HepG2 (cell line): ENCODE data around the gene ELAVL3. TPM values are rescaled to one million over a fixed set of nuclear protein-coding genes. Genes with fewer than 3 reads are reported as not detected.

Experiments used
- ATM ChIP-seq: fragments of 450-650 bp; IDR thresholded peaks from 2 replicates; pipeline ENCODE4 v1.7.1; 2017; ENCODE audit warnings: mild to moderate bottlenecking, borderline replicate concordance
- ELF3 ChIP-seq: IDR thresholded peaks from 2 replicates; pipeline ENCODE4 v1.6.1; 2016; ENCODE audit warnings: missing genetic modification reagents, missing compliant biosample characterization
- GFI1 ChIP-seq: sonication (generic); formaldehyde crosslinking; IDR thresholded peaks from 2 replicates; pipeline ENCODE4 v1.5.0; 2020; ENCODE audit warnings: missing genetic modification reagents, mild to moderate bottlenecking, borderline replicate concordance
- NCOA5 ChIP-seq: sonication (generic); formaldehyde crosslinking; IDR thresholded peaks from 2 replicates; pipeline ENCODE4 v1.4.0; 2020; ENCODE audit warnings: missing genetic modification reagents
- NFKBIZ ChIP-seq: IDR thresholded peaks from 2 replicates; pipeline ENCODE4 v1.6.1; 2018; ENCODE audit warnings: missing genetic modification reagents, missing compliant biosample characterization
- RAD21 ChIP-seq: fragments of 450-650 bp; formaldehyde crosslinking; IDR thresholded peaks from 2 replicates; pipeline ENCODE4 v1.5.0; 2020; ENCODE audit warnings: mild to moderate bottlenecking
- SAFB2 ChIP-seq: sonication (generic); formaldehyde crosslinking; IDR thresholded peaks from 2 replicates; pipeline ENCODE4 v1.5.1; 2020; ENCODE audit warnings: missing genetic modification reagents, low read depth, mild to moderate bottlenecking, borderline replicate concordance
- SMAD9 ChIP-seq: sonication (generic); formaldehyde crosslinking; IDR thresholded peaks from 2 replicates; pipeline ENCODE4 v1.5.1; 2020; ENCODE audit warnings: mild to moderate bottlenecking, missing genetic modification reagents
- SNRNP70 ChIP-seq: fragments of 200-400 bp; formaldehyde crosslinking; IDR thresholded peaks from 2 replicates; pipeline ENCODE4 v1.6.1; 2017; ENCODE audit warnings: mild to moderate bottlenecking, low read depth, low read length, moderate library complexity
- SP1 ChIP-seq, 2 experiments: fragments of 450-650 bp in 1 of 2; sonication (generic) in 1 of 2; formaldehyde crosslinking in 1 of 2; IDR thresholded peaks; 2 replicates each; pipeline versions ENCODE4 v1.4.0 to v1.6.1; 2016 to 2020; ENCODE audit warnings: missing genetic modification reagents in 1 of 2
- TEAD3 ChIP-seq: optimal IDR thresholded peaks from 2 replicates; pipeline ENCODE3; 2016; ENCODE audit warnings: borderline replicate concordance
- TOPORS ChIP-seq: sonication (generic); formaldehyde crosslinking; IDR thresholded peaks from 2 replicates; pipeline ENCODE4 v1.8.0; 2023; ENCODE audit warnings: mild to moderate bottlenecking, missing genetic modification reagents
- ZKSCAN8 ChIP-seq: IDR thresholded peaks from 2 replicates; pipeline ENCODE4 v1.6.1; 2016; ENCODE audit warnings: borderline replicate concordance, missing genetic modification reagents, missing compliant biosample characterization
- ZNF431 ChIP-seq: sonication (generic); formaldehyde crosslinking; IDR thresholded peaks from 2 replicates; pipeline ENCODE4 v1.9.0; 2022; ENCODE audit warnings: missing genetic modification reagents, low read depth, mild to moderate bottlenecking, borderline replicate concordance
- ZNF446 ChIP-seq: sonication (generic); formaldehyde crosslinking; IDR thresholded peaks from 2 replicates; pipeline ENCODE4 v1.5.0; 2020; ENCODE audit warnings: mild to moderate bottlenecking, missing genetic modification reagents
- ZNF569 ChIP-seq: sonication (generic); formaldehyde crosslinking; IDR thresholded peaks from 2 replicates; pipeline ENCODE4 v1.5.0; 2020; ENCODE audit warnings: mild to moderate bottlenecking, missing genetic modification reagents, moderate library complexity, borderline replicate concordance
- ZNF749 ChIP-seq: sonication (generic); formaldehyde crosslinking; IDR thresholded peaks from 2 replicates; pipeline ENCODE4 v1.8.0; 2022; ENCODE audit warnings: mild to moderate bottlenecking, missing genetic modification reagents, moderate library complexity, borderline replicate concordance
- polyA plus RNA-seq, 8 experiments: library from polyadenylated mRNA; depleted of rRNA in 3 of 8; stranded (reverse) in 7 of 8; unstranded in 1 of 8; fragments of >200 nt; fragmentation: Illumina TruSeq in 4 of 8; extraction: Trizol in 4 of 8; gene quantifications; 2 replicates each; pipeline versions ENCODE4 v1.2.1 to v1.2.3, GENCODE V29; 2011 to 2016; ENCODE audit warnings: low read depth in 4 of 8, missing spikeins in 1 of 8, mixed read lengths in 1 of 8; ENCODE audit not compliant: insufficient read depth in 1 of 8
- total RNA-seq, 5 experiments: library from RNA; depleted of rRNA; stranded (reverse); fragments of >200 nt; fragmentation: Illumina TruSeq; extraction: Trizol; gene quantifications; 2 replicates each; pipeline ENCODE4 v1.2.3, GENCODE V29; 2016; ENCODE audit warnings: low read depth in 1 of 5
- TF ChIP-seq, protein P1 (sequence below): sonication (generic); formaldehyde crosslinking; IDR thresholded peaks from 2 replicates; pipeline ENCODE4 v1.4.0; 2020; ENCODE audit warnings: missing genetic modification reagents
- TF ChIP-seq, protein P2 (sequence below): sonication (generic); formaldehyde crosslinking; IDR thresholded peaks from 2 replicates; pipeline ENCODE4 v1.5.0; 2020; ENCODE audit warnings: mild to moderate bottlenecking, missing genetic modification reagents, moderate library complexity
- TF ChIP-seq, protein P3 (sequence below): sonication (generic); formaldehyde crosslinking; IDR thresholded peaks from 2 replicates; pipeline ENCODE4 v1.4.0; 2020; ENCODE audit warnings: missing genetic modification reagents, borderline replicate concordance
- TF ChIP-seq, protein P4 (sequence below): IDR thresholded peaks from 2 replicates; pipeline ENCODE4 v1.6.1; 2016

ELAVL3 gene
- total and polyA plus RNA-seq, 2 of the 13 experiments (the other 11 are each of a cell fraction or from before 2014, with no cell fraction given) = 0.03 TPM; not detected in 1

DNA sequence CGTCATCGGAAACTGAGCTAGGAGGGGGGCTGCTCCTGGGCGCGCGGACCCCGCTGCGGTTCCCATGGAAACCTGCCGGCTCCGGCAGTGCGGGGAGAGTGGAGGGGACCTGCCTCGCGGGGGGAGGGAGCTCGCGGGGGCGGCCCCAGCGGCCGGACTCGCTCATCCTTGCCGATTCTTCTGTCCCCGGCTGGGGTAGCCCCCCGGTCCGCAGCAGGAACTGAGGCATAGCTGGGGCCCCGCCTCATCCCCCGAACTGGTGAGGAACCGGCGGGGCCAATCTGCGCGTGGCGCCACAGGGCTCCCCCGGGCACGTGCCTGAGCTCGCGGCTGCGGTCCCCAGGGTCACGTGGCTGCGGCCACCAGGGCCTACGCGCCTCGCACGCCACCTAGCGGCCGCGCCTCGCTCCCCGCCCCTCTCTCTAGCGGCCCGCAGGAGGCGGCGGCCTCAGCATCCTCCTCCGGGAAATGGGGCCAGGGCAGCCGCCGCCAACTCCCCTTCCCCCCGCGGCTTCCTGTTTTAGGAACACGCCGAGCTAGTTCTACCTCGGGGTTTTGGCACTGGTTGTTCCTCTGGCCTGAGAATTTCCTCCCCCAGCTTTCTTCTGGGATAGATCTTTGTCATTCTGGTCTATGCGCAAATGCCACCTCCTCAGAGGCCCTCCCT lies 1.7 kb upstream of the ELAVL3 start (continued):
- no peak for TF ChIP-seq NCOA5 (CRISPR knock-in tag)
- no peak for TF ChIP-seq ELF3 (CRISPR knock-in tag)
- TF ChIP-seq ATM = no peak
- TF ChIP-seq ZNF431 (CRISPR knock-in tag) = peak; percentile 91
- peak; percentile 80; the same call in 1 of the 2 replicates for TF ChIP-seq ZNF749 (CRISPR knock-in tag)
- peak; percentile 90 for TF ChIP-seq SAFB2 (CRISPR knock-in tag)
- no peak for TF ChIP-seq SNRNP70
- no peak for TF ChIP-seq ZKSCAN8 (CRISPR knock-in tag)
- TF ChIP-seq, protein P1, sequence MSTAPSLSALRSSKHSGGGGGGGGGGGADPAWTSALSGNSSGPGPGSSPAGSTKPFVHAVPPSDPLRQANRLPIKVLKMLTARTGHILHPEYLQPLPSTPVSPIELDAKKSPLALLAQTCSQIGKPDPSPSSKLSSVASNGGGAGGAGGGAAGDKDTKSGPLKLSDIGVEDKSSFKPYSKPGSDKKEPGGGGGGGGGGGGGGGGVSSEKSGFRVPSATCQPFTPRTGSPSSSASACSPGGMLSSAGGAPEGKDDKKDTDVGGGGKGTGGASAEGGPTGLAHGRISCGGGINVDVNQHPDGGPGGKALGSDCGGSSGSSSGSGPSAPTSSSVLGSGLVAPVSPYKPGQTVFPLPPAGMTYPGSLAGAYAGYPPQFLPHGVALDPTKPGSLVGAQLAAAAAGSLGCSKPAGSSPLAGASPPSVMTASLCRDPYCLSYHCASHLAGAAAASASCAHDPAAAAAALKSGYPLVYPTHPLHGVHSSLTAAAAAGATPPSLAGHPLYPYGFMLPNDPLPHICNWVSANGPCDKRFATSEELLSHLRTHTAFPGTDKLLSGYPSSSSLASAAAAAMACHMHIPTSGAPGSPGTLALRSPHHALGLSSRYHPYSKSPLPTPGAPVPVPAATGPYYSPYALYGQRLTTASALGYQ = peak; percentile 62; the same call in 1 of the 2 replicates
- TF ChIP-seq, protein P2, sequence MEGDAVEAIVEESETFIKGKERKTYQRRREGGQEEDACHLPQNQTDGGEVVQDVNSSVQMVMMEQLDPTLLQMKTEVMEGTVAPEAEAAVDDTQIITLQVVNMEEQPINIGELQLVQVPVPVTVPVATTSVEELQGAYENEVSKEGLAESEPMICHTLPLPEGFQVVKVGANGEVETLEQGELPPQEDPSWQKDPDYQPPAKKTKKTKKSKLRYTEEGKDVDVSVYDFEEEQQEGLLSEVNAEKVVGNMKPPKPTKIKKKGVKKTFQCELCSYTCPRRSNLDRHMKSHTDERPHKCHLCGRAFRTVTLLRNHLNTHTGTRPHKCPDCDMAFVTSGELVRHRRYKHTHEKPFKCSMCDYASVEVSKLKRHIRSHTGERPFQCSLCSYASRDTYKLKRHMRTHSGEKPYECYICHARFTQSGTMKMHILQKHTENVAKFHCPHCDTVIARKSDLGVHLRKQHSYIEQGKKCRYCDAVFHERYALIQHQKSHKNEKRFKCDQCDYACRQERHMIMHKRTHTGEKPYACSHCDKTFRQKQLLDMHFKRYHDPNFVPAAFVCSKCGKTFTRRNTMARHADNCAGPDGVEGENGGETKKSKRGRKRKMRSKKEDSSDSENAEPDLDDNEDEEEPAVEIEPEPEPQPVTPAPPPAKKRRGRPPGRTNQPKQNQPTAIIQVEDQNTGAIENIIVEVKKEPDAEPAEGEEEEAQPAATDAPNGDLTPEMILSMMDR (CRISPR knock-in tag) = peak; percentile 94
- TF ChIP-seq ZNF569 = 0 out of 2 replicates have a peak, but pooled peaks have one; percentile 39
- peak; percentile 93 for TF ChIP-seq TOPORS (CRISPR knock-in tag)
- no peak for TF ChIP-seq SP1 (IDR thresholded peaks at IDR 0.05)
- peak; percentile 82 for TF ChIP-seq SP1 (CRISPR knock-in tag; IDR thresholded peaks at IDR 0.05)
- TF ChIP-seq ZNF446 = no peak
- TF ChIP-seq RAD21 (CRISPR knock-in tag) = peak; percentile 96
- TF ChIP-seq, protein P3, sequence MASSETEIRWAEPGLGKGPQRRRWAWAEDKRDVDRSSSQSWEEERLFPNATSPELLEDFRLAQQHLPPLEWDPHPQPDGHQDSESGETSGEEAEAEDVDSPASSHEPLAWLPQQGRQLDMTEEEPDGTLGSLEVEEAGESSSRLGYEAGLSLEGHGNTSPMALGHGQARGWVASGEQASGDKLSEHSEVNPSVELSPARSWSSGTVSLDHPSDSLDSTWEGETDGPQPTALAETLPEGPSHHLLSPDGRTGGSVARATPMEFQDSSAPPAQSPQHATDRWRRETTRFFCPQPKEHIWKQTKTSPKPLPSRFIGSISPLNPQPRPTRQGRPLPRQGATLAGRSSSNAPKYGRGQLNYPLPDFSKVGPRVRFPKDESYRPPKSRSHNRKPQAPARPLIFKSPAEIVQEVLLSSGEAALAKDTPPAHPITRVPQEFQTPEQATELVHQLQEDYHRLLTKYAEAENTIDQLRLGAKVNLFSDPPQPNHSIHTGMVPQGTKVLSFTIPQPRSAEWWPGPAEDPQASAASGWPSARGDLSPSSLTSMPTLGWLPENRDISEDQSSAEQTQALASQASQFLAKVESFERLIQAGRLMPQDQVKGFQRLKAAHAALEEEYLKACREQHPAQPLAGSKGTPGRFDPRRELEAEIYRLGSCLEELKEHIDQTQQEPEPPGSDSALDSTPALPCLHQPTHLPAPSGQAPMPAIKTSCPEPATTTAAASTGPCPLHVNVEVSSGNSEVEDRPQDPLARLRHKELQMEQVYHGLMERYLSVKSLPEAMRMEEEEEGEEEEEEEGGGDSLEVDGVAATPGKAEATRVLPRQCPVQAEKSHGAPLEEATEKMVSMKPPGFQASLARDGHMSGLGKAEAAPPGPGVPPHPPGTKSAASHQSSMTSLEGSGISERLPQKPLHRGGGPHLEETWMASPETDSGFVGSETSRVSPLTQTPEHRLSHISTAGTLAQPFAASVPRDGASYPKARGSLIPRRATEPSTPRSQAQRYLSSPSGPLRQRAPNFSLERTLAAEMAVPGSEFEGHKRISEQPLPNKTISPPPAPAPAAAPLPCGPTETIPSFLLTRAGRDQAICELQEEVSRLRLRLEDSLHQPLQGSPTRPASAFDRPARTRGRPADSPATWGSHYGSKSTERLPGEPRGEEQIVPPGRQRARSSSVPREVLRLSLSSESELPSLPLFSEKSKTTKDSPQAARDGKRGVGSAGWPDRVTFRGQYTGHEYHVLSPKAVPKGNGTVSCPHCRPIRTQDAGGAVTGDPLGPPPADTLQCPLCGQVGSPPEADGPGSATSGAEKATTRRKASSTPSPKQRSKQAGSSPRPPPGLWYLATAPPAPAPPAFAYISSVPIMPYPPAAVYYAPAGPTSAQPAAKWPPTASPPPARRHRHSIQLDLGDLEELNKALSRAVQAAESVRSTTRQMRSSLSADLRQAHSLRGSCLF (CRISPR knock-in tag) = peak; percentile 59; the same call in 1 of the 2 replicates
- peak; percentile 38 for TF ChIP-seq TEAD3 (CRISPR knock-in tag)
- TF ChIP-seq, protein P4, sequence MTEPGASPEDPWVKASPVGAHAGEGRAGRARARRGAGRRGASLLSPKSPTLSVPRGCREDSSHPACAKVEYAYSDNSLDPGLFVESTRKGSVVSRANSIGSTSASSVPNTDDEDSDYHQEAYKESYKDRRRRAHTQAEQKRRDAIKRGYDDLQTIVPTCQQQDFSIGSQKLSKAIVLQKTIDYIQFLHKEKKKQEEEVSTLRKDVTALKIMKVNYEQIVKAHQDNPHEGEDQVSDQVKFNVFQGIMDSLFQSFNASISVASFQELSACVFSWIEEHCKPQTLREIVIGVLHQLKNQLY (CRISPR knock-in tag) = peak; percentile 76; the same call in 1 of the 2 replicates
- peak; percentile 47; the same call in 1 of the 2 replicates for TF ChIP-seq GFI1 (CRISPR knock-in tag)
- TF ChIP-seq SMAD9 (CRISPR knock-in tag) = no peak
- TF ChIP-seq NFKBIZ (CRISPR knock-in tag) = 0 out of 2 replicates have a peak, but pooled peaks have one; percentile 37
